DMS53 treated with DMSO at 0.1 percent for 48 hours (cell line): Measurements from ENCODE around the gene SERTAD4.
A peak's percentile ranks its signal among the peaks of the same experiment; 100 is the strongest.

Source experiments
- DNase-seq: peaks from one replicate; lab custom pipeline; 2025; ENCODE audit not compliant: unreplicated experiment; lab: John Stamatoyannopoulos, UW

Gene SERTAD4

GRCh38 chr1:210231846-210232510, 618 bp upstream of the SERTAD4 start:
- DNase-seq, result peak; percentile 20

- DNase-seq, result no peak
These were observed 559 bp downstream of the SERTAD4 start for GRCh38 chr1:210233216-210233494.

GRCh38 chr1:210233495-210234328, 1.1 kb downstream of the SERTAD4 start:
- DNase-seq, result peak; percentile 84

GRCh38 chr1:210234329-210234757, 1.7 kb downstream of the SERTAD4 start:
- peak; percentile 84 for DNase-seq

- no peak for DNase-seq
These were observed 2.9 kb downstream of the SERTAD4 start for GRCh38 chr1:210235363-210236053.

GRCh38 chr1:210236386-210236839, 3.8 kb downstream of the SERTAD4 start:
- DNase-seq, result no peak

- no peak for DNase-seq
These were observed 4.3 kb downstream of the SERTAD4 start for GRCh38 chr1:210236840-210237409.

GRCh38 chr1:210237479-210237878, 4.9 kb downstream of the SERTAD4 start:
- no peak for DNase-seq

- no peak for DNase-seq
These were observed 5.4 kb downstream of the SERTAD4 start for GRCh38 chr1:210237981-210238380.

- DNase-seq, result peak; percentile 49
These were observed 6.9 kb downstream of the SERTAD4 start for GRCh38 chr1:210239349-210240111.

GRCh38 chr1:210241121-210241520, 8.5 kb downstream of the SERTAD4 start:
- DNase-seq, result no peak

GRCh38 chr1:210244746-210245367, 12.3 kb downstream of the SERTAD4 start:
- DNase-seq, result no peak

GRCh38 chr1:210246447-210246846, 13.9 kb downstream of the SERTAD4 start:
- peak; percentile 87 for DNase-seq

GRCh38 chr1:210248341-210248740, 15.7 kb downstream of the SERTAD4 start:
- no peak for DNase-seq

- peak; percentile 79 for DNase-seq
These were observed 18.0 kb downstream of the SERTAD4 start for GRCh38 chr1:210250665-210250997.

- DNase-seq, result peak; percentile 96
These were observed 18.5 kb downstream of the SERTAD4 start for GRCh38 chr1:210250998-210251679.

- DNase-seq, result peak; percentile 60
These were observed 19.3 kb downstream of the SERTAD4 start for GRCh38 chr1:210251680-210252490.

- DNase-seq, result peak; percentile 86
These were observed 20.0 kb downstream of the SERTAD4 start for GRCh38 chr1:210252621-210253051.

- DNase-seq, result no peak
These were observed 21.7 kb downstream of the SERTAD4 start for GRCh38 chr1:210254298-210254697.
